GM10248 (cell line): ENCODE results near the gene C10orf90.

ENCODE experiments used
- CTCF ChIA-PET: fragments of 300-600 bp; sonication (Branson Sonifier 250); formaldehyde crosslinking; extraction: SDS; loops from one replicate; lab custom pipeline; 2021; ENCODE audit warnings: antibody characterized with exemption; lab: Yijun Ruan, JAX
- POLR2A ChIA-PET: fragments of 350-650 bp; sonication (Branson Sonifier 250); formaldehyde crosslinking; extraction: SDS; loops from one replicate; lab custom pipeline; 2020; ENCODE audit warnings: antibody characterized with exemption; lab: Yijun Ruan, JAX
- DNase-seq: peaks from one replicate; pipeline ENCODE4 v3.0.0; 2012; ENCODE audit errors: extremely low spot score
- CTCF ChIP-seq: IDR thresholded peaks from 2 replicates; pipeline ENCODE4 v1.5.1; 2012; ENCODE audit warnings: mild to moderate bottlenecking, low read depth; ENCODE audit errors: extremely low read depth, missing control alignments, control extremely low read depth

Gene C10orf90

DNA sequence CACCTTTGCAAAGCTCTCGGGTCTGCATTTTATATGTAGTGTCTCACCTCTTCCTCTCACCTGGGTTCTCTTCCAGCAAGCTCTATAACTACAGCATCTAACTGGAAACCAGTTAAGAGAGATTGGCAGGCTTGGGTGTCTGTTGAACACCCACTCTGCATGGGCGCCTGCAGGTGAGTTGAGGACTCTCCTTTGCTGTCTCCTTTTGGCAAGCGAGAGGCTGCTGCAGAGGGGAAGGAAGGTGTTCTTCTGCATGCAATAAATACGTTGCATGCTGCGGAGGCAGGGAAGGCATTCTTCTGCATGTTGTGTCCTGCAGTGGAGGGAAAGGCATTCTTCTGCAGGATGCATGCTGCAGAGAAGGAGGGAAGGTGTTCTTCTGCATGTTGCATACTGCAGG is 200.8 kb downstream of the C10orf90 start:
- DNase-seq = no peak
- ChIA-PET POLR2A (no interaction called here), CTCF (no interaction called here)
- TF ChIP-seq CTCF = no peak

GRCh38 chr10:126468876-126469643 is 201.4 kb downstream of the C10orf90 start:
- no peak for DNase-seq
- ChIA-PET POLR2A (no interaction called here), CTCF (no interaction called here)
- TF ChIP-seq CTCF = no peak

DNA sequence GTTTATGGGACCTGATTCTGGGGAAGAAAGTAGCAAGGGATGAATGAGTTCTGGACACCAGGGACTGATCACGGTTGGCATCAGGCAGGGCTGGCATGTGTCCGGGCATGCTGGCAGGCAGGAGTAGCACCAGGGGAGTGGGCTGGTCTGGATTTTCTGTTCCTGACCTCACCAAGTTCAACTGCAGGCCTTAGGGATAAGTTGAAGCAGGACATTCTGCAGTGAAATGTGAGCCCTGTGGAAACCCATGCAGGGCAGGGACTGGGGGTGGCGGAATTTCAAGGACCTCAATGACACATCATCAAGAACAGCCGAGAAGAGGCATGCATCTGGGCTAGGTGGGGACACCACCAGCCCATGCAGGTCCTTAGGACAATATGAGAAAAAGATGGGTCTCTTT is 202.0 kb downstream of the C10orf90 start:
- DNase-seq = no peak
- ChIA-PET POLR2A (no interaction called here), CTCF (no interaction called here)
- TF ChIP-seq CTCF = no peak

DNA sequence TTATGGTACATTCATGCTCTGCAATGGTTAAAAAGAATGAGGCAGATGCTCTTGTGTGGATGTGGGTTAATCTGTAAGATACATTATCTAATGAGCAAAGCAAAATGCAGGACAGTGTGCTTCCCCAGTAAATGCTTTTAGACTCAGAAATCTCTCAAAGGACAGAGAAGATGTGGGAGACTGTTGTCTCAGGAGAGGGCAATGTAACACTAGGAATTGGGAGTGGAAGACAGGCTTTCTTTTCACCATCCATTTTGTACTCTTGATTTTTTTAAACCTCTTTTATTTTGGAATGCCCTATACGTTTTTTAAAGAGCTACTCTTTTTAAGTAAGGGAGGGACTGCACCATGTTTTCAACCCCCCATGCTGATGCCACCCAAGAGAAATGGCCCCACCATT is 204.7 kb downstream of the C10orf90 start:
- DNase-seq = no peak
- TF ChIP-seq CTCF = no peak
- POLR2A ChIA-PET = no interaction called here
- CTCF ChIA-PET = interaction anchor here (1.6 kb wide), 1 partner anchor 10 kb away, joined by 3 read pairs; no protein-coding TSS in a partner anchor

GRCh38 chr10:126463286-126463685 is 207.2 kb downstream of the C10orf90 start:
- CTCF ChIA-PET = no interaction called here

DNA sequence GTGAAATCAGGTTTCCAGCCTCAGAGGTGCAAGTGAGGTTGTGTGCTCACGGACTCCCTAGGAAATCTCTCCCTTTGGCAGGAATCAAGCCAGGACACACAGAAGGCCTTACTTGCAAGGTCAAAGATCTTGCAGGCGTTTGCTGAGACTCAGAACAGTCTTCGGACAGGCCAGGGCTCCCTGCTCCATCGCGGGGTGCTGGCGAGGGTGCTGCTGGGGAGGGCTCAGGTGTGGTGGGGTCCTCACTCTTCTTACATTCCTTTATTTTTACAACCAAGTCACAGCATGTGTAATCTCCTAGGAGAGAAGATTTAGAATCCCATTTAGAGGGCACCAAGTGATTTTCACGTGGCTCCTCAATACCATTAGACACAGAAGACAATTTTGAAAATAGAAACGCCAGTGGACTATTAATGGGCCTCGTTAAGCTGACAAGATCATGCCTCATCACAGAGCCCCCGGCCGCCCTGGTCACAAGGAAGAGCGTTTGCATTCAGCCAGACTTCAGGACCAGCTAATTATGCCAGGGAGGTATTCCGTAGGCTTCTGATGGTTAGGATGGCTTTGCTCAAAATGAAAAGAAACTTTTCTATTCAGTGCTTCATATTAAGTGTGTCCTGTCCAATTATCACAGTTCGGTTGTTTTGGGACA is 209.1 kb downstream of the C10orf90 start:
- CTCF ChIA-PET = no interaction called here
- no peak for TF ChIP-seq CTCF
- POLR2A ChIA-PET = no interaction called here
- DNase-seq = no peak

More at GRCh38 chr10:126463286-126463685, 207.2 kb downstream of the C10orf90 start:
- POLR2A ChIA-PET = no interaction called here
- TF ChIP-seq CTCF = no peak
- no peak for DNase-seq
